Liver (tissue), 9 donors: ENCODE results near the gene GRAMD4. TPM values are rescaled to one million over a fixed set of nuclear protein-coding genes. Genes with fewer than 3 reads are reported as not detected.
"Not testable (repeated sequence)": the region's sequence is repeated elsewhere in the genome, so short reads cannot be mapped to it uniquely, and the experiment has no call there.

Source experiments
- DNase-seq: peaks from one replicate; pipeline ENCODE4 v3.0.0-alpha.2; 2017; ENCODE audit warnings: low spot score
- H3K27ac ChIP-seq, 2 donors: one replicate each; pipeline ENCODE4 v1.7.0; 2013; ENCODE audit warnings: inconsistent platforms in 2 of 2, low read length in 2 of 2, control low read depth in 1 of 2, low read depth in 1 of 2, mild to moderate bottlenecking in 1 of 2
- H3K27me3 ChIP-seq, 4 donors: one replicate each; pipeline versions ENCODE4 v1.6.1 to v1.7.0; 2013; ENCODE audit warnings: low read length in 3 of 4, inconsistent platforms in 1 of 4, mild to moderate bottlenecking in 1 of 4, moderate library complexity in 1 of 4; ENCODE audit not compliant: control insufficient read depth in 4 of 4, insufficient read depth in 4 of 4
- H3K36me3 ChIP-seq, 4 donors: one replicate each; pipeline versions ENCODE4 v1.6.1 to v1.7.0; 2013; ENCODE audit warnings: low read length in 3 of 4, mild to moderate bottlenecking in 3 of 4, low read depth in 1 of 4, moderate library complexity in 1 of 4; ENCODE audit not compliant: control insufficient read depth in 4 of 4, insufficient read depth in 3 of 4
- H3K4me1 ChIP-seq, 4 donors: one replicate each; pipeline versions ENCODE4 v1.6.1 to v1.7.0; 2013; ENCODE audit warnings: low read length in 3 of 4, mild to moderate bottlenecking in 3 of 4, moderate library complexity in 1 of 4; ENCODE audit not compliant: control insufficient read depth in 4 of 4, insufficient read depth in 4 of 4
- H3K4me3 ChIP-seq, 3 donors: one replicate each; pipeline versions ENCODE4 v1.6.1 to v1.7.0; 2013; ENCODE audit warnings: low read length in 3 of 3, control low read depth in 1 of 3, low read depth in 1 of 3, mild to moderate bottlenecking in 1 of 3
- H3K9ac ChIP-seq, 2 donors: one replicate each; pipeline ENCODE4 v1.7.0; 2013; ENCODE audit warnings: low read length in 2 of 2, mild to moderate bottlenecking in 2 of 2, moderate library complexity in 2 of 2, control low read depth in 1 of 2, low read depth in 1 of 2
- H3K9me3 ChIP-seq, 4 donors: one replicate each; pipeline versions ENCODE4 v1.6.1 to v1.7.0; 2013; ENCODE audit warnings: low read length in 3 of 4; ENCODE audit not compliant: control insufficient read depth in 4 of 4
- ATF3 ChIP-seq: IDR thresholded peaks from 2 replicates; pipeline ENCODE4 v1.6.1; 2016; ENCODE audit warnings: antibody characterized with exemption
- CTCF ChIP-seq: fragments of 150-350 bp; IDR thresholded peaks from 2 replicates; pipeline ENCODE4 v1.5.1; 2017; ENCODE audit warnings: improper control_type of control experiment, low read depth, low read length; ENCODE audit not compliant: missing input control
- EGR1 ChIP-seq, 2 donors: IDR thresholded peaks; 2 replicates each; pipeline ENCODE4 v1.6.1; 2016 to 2018; ENCODE audit warnings: antibody characterized with exemption in 2 of 2, low read depth in 2 of 2
- FOXA1 ChIP-seq: IDR thresholded peaks from 2 replicates; pipeline ENCODE4 v1.6.1; 2016; ENCODE audit warnings: antibody characterized with exemption
- FOXA2 ChIP-seq: IDR thresholded peaks from 2 replicates; pipeline ENCODE4 v1.6.1; 2016; ENCODE audit warnings: antibody characterized with exemption
- GABPA ChIP-seq, 2 donors: IDR thresholded peaks in 1 of 2; conservative IDR thresholded peaks in 1 of 2; 2 replicates each; pipeline ENCODE4 v1.6.1; 2016; ENCODE audit warnings: antibody characterized with exemption in 2 of 2, mild to moderate bottlenecking in 1 of 2, moderate library complexity in 1 of 2
- HNF4A ChIP-seq, 2 donors: conservative IDR thresholded peaks; 2 replicates each; pipeline ENCODE4 v1.6.1; 2016; ENCODE audit warnings: antibody characterized with exemption in 2 of 2, mild to moderate bottlenecking in 2 of 2
- HNF4G ChIP-seq: IDR thresholded peaks from 2 replicates; pipeline ENCODE4 v1.6.1; 2016; ENCODE audit warnings: antibody characterized with exemption
- JUND ChIP-seq, 2 donors: IDR thresholded peaks; 2 replicates each; pipeline ENCODE4 v1.6.1; 2016; ENCODE audit warnings: antibody characterized with exemption in 2 of 2
- MAX ChIP-seq: IDR thresholded peaks from 2 replicates; pipeline ENCODE4 v1.6.1; 2016; ENCODE audit warnings: antibody characterized with exemption
- NR2F2 ChIP-seq: IDR thresholded peaks from 2 replicates; pipeline ENCODE4 v1.6.1; 2016; ENCODE audit warnings: antibody characterized with exemption
- RAD21 ChIP-seq, 2 donors: IDR thresholded peaks; 2 replicates each; pipeline ENCODE4 v1.6.1; 2016; ENCODE audit warnings: antibody characterized with exemption in 2 of 2, mild to moderate bottlenecking in 2 of 2
- REST ChIP-seq: IDR thresholded peaks from 2 replicates; pipeline ENCODE4 v1.6.1; 2016; ENCODE audit warnings: antibody characterized with exemption, mild to moderate bottlenecking
- RXRA ChIP-seq, 2 donors: IDR thresholded peaks; 2 replicates each; pipeline ENCODE4 v1.6.1; 2017 to 2018; ENCODE audit warnings: antibody characterized with exemption in 2 of 2, mild to moderate bottlenecking in 1 of 2
- SP1 ChIP-seq: IDR thresholded peaks from 2 replicates; pipeline ENCODE4 v1.6.1; 2018; ENCODE audit warnings: antibody characterized with exemption, mild to moderate bottlenecking
- TAF1 ChIP-seq: conservative IDR thresholded peaks from 2 replicates; pipeline ENCODE4 v1.6.1; 2016; ENCODE audit warnings: antibody characterized with exemption, mild to moderate bottlenecking
- YY1 ChIP-seq: IDR thresholded peaks from 2 replicates; pipeline ENCODE4 v1.6.1; 2016; ENCODE audit warnings: antibody characterized with exemption, mild to moderate bottlenecking
- WGBS: extraction: QIAGEN DNeasy Blood & Tissue Kit; methylation state at CpG from one replicate; pipeline ENCODE4 v1.1.7; 2013; 5-methylcytosine and 5-hydroxymethylcytosine counted together
- polyA plus RNA-seq, 2 donors: library from polyadenylated mRNA; stranded (reverse) in 1 of 2; unstranded in 1 of 2; fragments of 200-250 nt in 1 of 2; fragments of >200 nt in 1 of 2; fragmentation: Nextera tagmentation in 1 of 2; extraction: Ambion mirVana in 1 of 2; gene quantifications; one replicate each; pipeline versions ENCODE4 v1.2.1 to v1.2.3, GENCODE V29; 2013 to 2015
- total RNA-seq, 2 donors: library from RNA; depleted of rRNA; stranded (reverse); fragments of >200 nt; gene quantifications; one replicate each; pipeline ENCODE4 v1.2.3, GENCODE V29; 2014
- donor health status: healthy.
- donor health status: healthy.
- donor health status: healthy.
- donor health status: healthy.
- donor health status: healthy.

GRAMD4 gene
- total and polyA plus RNA-seq, 4 donors: 2.7 to 53.5 (median 21.6) TPM

- no peak for TF ChIP-seq REST
- TF ChIP-seq HNF4G: no peak
- peak; percentile 78 to 89 for TF ChIP-seq HNF4A (conservative IDR thresholded peaks at IDR 0.05)
- TF ChIP-seq YY1: peak; percentile 39
- no peak for TF ChIP-seq FOXA1
- no peak for TF ChIP-seq FOXA2
Measured at GRCh38 chr22:46646531-46647215, 26.5 kb downstream of the GRAMD4 start (continued).

- not testable (repeated sequence) for H3K27ac ChIP-seq, H3K9ac ChIP-seq, H3K9me3 ChIP-seq, H3K36me3 ChIP-seq, H3K27me3 ChIP-seq, H3K4me3 ChIP-seq, DNase-seq
- peaks cover 13 to 57% (median 31%) of the 10 kb centered on the region in 4 donors for H3K4me1 ChIP-seq
- WGBS: 96% methylated on average over 2 of the region's 2 CpGs
Measured at GRCh38 chr22:46648225-46648820, 28.1 kb downstream of the GRAMD4 start.

GRCh38 chr22:46649141-46650077 is 29.2 kb downstream of the GRAMD4 start:
- WGBS: 21% methylated on average over 25 of the region's 25 CpGs
- H3K9ac ChIP-seq: peak overlapping the region; percentile 1 to 67
- peaks cover 17 to 62% (median 37%) of the 10 kb centered on the region in 4 donors for H3K4me1 ChIP-seq
- H3K27ac ChIP-seq: peak overlapping the region; percentile 87 to 92
- peak overlapping the region in 2 of 3 donors; percentile 23 to 24 for H3K4me3 ChIP-seq
- H3K27me3 ChIP-seq: no peaks in the 10 kb centered on the region
- no peak for DNase-seq
- no peaks in the 10 kb centered on the region for H3K9me3 ChIP-seq
- no peaks in the 10 kb centered on the region for H3K36me3 ChIP-seq
- TF ChIP-seq RXRA (IDR thresholded peaks at IDR 0.05) (peak; percentile 88 to 94), TAF1 (no peak), EGR1 (IDR thresholded peaks at IDR 0.05; ENCODE audit: low read depth in 2 of 2) (peak in 1 of 2 donors; percentile 15), NR2F2 (peak; percentile 43), FOXA2 (peak; percentile 99), JUND (IDR thresholded peaks at IDR 0.05) (peak; percentile 55 to 73), CTCF (no peak), MAX (peak; percentile 85), HNF4G (peak; percentile 41), RAD21 (IDR thresholded peaks at IDR 0.05) (peak; percentile 55 to 67), YY1 (peak; percentile 70), GABPA (IDR thresholded peaks at IDR 0.05 in 1 of 2, conservative IDR thresholded peaks at IDR 0.05 in 1 of 2) (peak in 1 of 2 donors; percentile 77), HNF4A (conservative IDR thresholded peaks at IDR 0.05) (peak; percentile 75 to 81), REST (peak; percentile 75), ATF3 (no peak), SP1 (peak; percentile 89), FOXA1 (peak; percentile 99)
